HG03060 (cell line): Measurements from ENCODE around the gene LNPEP.

ENCODE experiments used
- ATAC-seq: cut with Tn5 transposase; IDR thresholded peaks from one replicate; pipeline ENCODE4 v1.9.1; 2021; ENCODE audit warnings: low read depth, moderate number of reproducible peaks; ENCODE audit not compliant: unreplicated experiment

The LNPEP gene

DNA sequence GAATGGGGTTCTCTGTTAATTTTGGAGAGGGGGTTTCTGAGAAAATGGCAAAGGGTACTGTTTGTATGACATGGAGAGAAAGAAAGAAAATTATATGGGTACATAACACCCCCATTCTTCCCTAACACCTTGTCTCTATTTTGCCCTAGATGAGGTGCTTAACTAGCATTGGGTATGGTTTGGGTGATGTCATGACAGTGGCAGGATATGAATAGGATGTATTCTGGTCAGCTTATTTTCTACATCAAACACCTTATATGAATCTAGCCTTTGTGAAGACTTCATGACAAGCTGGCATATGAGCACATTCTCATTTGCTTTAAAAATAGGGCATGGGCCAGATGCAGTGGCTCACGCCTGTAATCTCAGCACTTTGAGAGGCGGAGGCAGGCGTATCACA is 58.6 kb downstream of the LNPEP start:
- no peak for ATAC-seq

DNA sequence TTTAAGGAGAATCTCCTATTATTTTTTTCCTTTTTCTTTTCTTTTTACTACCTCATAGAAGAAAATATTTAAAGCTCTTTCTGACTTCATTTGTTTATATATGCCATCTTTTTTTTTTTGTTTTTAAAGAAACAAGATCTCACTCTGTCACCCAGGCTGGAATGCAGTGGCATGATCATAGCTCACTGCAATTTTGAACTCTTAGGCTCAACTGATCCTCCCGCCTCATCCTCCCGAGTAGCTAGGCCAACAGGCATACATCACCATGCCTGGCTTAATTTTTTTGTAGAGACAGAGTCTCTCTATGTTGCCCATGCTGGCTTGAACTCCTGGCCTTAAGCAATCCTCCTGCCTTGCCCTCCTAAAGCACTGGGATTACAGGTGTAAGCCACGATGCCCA is 59.5 kb downstream of the LNPEP start:
- no peak for ATAC-seq

DNA sequence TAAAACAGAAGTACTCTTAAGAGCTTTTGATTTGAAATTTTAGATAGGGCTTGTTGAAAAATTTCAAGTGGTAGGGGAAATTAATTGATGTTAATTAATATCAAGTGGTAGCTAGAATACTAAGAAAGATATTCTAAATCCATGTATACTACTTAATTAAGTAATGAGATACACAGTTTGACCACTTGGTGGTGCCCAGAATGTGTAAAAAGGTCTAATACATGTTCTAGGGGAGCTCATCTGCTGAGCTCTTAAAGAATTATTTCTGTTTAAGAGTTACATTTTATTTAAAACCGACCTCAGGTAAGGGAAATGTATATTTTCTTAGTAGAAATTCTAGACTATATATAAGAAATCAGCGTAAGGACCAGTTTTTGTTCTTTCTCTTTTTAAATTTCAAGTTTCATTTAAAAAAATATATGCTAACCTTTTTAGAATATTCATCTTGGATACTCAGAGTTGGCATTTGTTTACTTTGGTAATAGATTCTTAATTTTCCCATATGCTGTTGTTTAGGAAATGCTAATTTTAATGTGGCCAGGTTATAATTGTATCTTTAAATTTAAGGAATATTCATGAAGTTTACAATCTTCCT is 61.5 kb downstream of the LNPEP start:
- ATAC-seq, result no peak

DNA sequence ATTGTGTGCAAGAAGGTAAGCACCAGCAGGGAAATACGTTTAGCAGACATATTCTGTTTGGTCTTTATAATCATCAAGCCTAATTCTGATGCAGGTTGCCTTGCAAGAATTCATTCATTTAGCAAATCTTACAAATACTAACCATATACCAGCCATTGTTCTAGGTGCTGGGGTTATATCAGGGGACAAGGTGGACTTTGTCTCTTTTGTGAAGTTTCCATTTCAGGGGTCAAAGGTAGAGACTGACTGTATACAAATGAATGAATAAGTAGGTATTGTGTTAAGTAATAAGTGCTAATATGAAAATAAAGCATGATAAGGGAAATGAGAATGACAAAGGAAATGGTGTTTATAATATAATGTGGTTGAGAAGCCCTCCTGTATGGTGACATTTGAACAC is 64.0 kb downstream of the LNPEP start:
- ATAC-seq, result no peak

DNA sequence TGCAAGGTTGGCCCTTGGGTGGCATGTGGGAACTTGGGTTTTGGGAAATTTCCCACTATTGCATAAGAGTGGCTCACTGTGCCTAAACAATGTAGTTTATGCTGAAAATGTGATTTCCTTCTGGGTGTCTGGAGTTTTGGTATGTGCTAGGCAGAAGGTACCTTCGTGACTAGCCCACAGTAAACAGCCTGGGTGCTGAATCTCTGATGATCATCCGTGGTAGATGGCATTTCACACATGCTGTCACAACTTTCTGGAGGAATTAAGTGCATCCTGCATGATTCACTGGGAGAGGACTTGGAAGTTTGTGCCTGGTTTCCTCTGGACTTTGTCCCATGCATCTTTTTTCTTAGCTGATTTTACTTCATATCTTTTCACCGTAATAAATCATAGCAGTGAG is 64.5 kb downstream of the LNPEP start:
- no peak for ATAC-seq

DNA sequence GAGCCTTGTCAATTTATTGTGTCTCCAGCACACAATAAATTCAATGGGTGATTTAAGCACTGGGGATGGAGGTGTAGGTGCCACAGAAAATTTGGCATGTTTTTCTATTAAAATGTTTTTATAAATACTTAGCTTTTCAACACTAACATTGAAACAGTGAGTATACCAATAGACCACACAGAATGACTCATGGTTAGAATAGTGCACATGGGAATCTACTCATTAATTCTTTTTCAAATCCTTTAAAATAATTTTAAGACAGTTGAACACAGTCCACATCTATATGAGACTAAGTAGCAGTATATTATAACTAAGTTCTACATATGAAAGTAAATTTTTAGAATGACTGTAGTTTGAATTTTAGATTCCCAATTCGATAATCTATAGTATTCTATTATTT is 67.1 kb downstream of the LNPEP start:
- no peak for ATAC-seq

DNA sequence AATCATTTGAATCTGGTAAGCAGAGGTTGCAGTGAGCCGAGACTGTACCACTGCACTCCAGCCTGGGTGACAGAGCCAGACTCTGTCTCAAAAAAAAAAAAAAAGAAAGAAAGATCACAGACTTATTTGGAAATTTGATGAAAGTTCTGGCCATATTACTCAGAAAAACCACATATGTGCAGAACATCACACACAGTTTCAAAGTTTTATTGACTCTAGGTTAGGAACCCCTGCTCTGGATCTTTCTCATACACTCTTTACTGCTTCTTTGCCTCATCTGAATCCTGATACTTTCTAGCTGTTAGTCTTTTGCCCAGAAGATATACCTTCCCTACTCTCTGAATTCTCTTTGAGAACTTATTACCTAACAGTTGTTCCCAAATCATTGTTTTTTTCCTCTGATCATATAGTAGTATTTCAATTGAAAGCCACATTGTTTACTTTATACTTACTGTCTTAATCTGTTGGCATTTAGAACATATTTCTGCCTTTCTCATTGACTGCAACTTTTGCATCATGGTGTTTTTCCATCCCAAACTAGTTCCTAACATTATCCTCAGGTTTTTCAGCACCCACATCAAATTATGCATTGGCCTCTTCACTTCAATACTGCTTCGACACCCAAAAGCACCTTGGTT is 68.7 kb downstream of the LNPEP start:
- no peak for ATAC-seq

DNA sequence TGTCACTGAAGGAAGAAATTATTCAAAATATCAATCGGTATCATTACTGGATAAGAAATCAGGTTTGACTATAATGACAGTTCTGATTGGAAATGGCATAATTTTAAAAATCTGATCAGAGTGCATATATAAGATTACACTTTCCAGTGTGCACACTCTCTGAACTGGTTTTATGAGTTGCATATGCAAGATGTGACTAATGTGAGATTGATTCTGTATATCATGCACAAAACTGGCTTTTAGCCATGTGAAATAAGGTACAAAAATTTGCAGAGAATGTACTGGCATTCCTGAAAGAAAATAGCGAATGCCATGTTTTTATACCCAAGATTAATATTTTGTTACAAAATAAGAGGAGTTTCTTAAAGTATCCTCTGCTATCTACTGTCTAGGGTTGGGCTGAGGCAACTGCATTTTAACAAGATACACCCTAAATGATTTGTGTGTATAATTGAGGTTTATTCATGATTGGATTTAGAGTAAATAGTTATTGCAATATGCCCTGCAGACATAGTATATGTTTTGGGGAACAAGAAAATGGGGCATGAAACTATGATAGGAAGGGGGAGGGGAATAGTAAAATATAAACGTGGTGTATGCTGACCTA is 70.7 kb downstream of the LNPEP start:
- ATAC-seq, result no peak

DNA sequence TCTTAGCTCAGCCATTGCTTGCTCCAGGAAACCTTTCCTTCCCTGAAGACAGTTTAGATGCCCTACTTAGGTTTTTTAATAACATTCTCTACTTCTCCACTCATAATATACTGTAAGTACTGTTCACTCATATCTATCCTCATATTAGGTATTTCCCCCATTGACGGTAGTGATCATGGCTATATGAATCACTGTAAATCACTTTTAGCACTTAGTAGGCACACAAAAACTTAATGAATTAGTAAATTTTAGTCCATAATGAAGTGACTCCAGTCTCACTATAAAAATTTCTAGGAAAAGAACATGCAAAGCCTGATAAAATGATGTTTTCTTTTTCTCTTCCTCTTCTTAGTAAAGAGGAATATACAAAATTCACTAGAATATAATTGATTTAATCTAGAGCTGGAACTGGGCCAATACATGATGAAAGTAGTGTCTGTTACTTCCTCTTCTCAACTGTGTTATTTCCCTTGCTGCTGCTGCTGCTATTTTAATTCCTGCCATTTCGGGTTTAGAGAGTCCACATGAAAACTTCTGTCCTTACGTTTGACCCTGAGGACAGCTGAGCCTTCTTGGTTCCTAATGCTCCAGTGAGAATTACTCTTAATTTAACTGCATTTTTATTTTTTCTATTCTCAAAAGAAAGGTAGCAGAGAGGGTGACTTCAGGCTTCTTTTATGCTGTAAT is 73.5 kb downstream of the LNPEP start:
- peak; percentile 72 for ATAC-seq

DNA sequence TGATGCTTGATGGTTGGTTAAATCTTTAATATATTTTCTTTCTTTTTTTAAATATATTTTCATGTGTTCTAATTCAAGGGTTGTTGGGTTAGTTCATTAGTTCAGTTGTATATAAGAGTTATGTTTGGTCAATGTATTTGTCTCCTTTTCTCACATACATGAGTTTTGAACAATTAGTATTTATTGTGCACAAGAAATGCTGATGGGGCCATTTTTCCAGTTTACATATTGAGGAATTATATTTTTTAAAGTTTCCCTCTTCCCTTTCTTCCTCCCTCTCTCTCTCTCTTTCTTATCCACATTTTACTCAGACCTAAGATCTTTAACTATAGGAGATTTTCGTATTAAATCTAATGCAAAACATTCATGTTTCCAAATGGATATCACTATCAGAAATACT is 74.0 kb downstream of the LNPEP start:
- ATAC-seq, result no peak

DNA sequence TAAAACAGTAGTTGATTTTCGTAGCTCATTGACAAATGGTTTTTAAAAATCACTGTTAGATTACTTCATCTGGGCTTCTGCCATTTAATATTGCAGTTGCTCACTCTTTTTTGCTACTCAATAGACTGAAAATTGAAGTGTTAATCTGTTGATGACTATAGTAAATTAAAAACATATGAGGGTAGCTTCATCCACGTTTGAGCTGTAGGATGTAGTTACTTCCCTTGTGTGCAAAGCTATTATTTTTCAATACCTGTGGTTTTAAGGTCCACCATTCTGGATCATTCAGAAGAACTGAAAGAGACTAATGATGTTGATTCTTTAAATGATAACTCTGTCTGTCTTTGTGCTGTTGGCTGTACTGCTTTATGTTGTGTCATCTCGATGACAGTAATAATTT is 74.7 kb downstream of the LNPEP start:
- ATAC-seq, result no peak

DNA sequence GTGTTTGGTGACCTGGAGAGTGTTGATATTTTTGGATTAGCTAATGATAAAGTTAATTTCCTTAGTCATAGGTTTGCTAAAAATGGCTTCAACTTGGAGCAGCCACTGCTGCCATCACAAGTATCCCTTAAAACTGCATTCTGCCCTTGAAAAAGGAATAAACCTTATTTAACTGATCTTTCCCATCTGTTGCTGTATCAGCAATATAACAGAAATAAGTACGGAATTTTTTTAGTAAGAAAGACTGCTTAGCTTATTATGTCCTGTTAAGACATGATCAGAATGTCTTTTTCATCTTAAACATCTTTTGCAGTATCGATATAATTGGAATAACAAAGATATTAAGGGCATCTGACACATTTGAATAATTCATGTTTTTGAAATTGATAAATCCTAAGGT is 75.7 kb downstream of the LNPEP start:
- no peak for ATAC-seq

DNA sequence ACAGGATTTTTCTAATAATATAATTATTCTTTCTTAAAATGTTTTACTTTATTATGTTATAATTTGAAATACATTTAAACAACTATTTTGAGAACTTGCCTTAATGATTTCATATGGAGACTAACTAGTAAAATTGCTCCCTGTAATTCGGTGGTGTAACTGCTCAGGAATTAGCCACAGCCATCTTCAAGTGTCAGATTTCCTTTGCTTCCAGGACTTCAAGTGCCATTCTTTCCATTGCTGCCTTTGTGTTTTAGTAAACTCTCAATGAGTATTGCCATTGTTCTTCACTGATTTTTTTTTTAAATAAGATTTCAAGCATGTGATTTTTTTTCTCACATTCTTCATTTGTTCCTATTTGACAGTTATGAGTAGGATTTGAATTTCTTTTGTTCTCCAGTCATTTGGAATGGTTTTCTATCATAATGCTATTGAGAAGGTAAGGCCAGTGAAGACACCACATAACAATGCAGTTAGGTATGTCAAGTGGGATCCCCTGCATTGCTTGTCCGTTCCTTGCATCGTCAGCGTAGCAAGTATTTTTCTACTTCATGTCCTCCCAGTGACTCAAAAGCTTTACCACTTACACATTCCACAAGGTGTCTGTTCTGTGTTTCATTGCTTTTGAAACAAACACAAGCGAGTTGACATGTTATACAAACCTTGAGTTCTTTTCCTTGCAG is 83.7 kb downstream of the LNPEP start:
- ATAC-seq, result no peak

DNA sequence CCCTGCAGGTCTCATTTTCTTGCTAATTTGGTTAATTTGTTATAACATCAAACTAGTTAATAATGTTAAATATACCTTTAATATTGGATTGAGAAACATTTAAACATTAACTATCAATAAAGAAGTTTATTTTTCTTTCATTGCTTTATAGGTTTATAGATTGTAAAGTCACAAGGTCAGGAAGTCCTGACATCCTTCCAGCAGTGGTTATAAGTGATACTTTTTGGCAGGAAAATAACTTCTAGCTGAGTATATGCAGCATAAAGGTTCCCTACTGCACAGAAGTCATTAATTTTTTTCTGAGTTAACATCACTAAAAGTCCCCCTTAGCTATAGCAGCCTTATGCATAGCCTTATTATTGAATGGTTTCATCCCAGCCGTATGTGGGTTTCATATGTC is 85.5 kb downstream of the LNPEP start:
- ATAC-seq, result no peak

DNA sequence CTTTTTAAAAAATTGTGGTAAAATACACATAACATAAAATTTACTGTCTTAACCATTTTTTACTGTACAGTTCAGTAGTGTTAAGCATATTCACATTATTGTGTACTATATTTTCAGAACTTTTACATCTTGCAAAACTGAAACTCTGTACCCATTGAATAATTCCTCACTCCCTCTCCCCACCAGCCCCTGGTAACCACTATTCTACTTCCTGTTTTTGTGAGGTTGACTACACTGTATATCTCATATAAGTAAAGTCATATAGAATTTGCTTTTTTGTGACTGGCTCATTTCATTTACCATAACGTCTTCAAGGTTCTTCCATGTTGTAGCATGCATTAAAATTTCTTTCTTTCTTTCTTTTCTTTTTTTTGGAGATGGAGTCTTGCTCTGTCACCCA is 87.0 kb downstream of the LNPEP start:
- no peak for ATAC-seq

DNA sequence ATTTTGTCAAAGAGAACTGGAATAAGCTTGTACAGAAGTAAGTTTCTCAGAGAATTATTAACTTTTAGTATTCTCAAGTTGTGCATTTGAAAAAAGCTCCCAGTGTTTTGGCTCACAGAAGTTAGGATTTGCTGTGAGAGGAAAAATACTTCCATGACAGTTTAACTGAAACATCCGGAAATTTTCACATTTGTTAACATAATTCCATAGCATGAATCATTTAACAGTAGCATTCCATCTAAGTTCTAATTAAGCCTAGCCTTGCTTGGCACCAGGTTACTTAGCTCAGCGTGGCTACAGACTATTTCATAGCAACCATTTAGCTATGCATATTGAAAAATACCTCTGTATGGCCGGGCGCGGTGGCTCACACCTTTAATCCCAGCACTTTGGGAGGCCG is 90.8 kb downstream of the LNPEP start:
- no peak for ATAC-seq

DNA sequence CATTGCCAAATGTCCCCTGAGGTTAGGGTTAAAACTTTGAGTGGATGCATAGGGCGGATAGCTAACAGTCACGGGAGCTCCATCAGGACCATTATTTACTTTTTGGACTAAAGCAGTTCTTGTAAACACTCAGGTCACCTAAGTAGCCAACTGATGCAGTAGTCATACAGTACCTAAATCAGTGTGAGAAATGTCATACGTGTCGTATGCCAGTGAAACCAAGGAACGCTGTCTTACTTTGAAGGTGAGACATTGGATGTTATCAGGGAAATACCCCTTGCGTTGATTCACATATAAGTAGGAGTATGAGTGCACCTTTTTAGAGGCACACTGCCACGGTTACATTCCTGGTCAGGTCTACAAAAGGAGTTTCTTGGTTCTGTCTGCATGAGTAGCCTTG is 101.9 kb downstream of the LNPEP start:
- no peak for ATAC-seq

DNA sequence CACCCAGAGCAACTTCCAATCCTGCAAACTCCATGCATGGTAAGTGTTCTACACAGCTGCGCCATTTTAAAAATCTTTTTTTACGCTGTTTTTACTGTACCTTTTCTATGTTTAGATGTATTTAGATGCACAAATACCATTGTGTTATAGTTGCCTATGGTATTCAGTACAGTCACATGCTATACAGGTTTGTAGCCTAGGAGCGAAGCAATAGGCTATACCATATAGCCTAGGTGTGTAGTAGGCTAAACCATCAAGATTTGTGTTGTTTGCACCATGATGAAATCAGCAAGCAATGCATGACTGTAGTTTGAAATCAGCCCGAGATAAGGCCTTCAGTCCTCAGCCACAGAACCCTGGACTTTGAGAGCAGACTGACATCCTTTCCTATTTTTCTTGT is 105.4 kb downstream of the LNPEP start:
- ATAC-seq, result no peak

DNA sequence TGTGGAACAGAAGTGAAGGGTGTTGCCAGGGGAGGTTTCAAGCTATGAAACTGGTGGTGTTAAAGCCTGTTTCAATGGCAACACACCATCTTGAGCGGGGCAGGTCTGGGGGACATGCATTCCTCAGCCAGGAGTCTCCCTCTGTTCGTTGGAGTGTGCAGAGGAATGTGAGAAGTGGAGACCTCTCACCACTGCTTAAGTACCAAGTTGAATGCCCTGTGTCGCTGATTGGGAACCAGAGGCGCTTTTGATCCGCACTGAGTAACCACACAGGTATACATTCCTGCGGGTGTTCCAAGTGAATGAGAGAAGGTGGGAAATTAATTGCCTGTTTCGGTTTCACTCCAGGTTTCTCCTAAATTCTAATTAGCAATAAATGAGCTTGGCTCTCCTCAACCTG is 107.1 kb downstream of the LNPEP start:
- ATAC-seq, result no peak

DNA sequence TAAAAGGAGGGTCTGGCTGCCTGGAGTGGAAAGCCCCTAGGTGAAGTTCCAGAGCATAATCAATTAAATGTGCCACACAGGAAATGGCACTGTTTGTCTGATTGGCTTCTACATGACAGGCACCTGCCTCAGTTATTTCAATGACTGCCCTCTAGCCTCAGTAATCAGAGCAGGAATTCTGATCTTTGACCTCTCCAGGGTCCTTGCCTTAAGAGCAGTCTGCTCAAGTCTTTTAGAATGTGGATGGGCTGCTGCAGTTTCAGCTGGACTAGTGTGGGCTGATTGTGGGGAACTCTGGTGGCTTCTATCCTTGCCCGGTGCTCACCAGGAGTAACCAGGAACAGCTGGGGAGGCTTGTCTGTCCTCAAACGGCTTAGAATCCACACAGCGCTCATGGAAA is 107.6 kb downstream of the LNPEP start:
- ATAC-seq, result no peak

DNA sequence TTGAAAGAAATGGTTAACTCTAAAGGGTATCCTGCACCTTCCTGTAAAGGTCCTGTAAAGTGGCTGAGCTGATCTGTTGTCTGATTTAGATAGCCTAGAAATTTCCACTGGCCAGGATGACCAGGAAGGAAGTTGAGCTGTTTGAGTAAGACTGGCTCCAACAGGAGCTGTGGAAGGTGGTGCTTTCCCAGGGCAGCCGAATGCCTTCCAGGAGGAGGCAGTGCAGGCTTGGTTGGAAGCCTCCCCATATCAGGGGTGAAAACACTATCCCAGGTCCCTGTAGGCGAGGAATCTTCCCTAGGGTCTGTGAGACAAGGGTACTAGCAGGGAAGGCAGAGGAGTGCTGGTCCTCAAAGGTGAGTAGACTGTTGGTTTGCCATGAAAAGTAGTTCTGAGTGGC is 108.2 kb downstream of the LNPEP start:
- no peak for ATAC-seq
